Ishikawa (cell line): ENCODE results near the gene RPL13.

Experiments used
- CEBPB ChIP-seq: IDR thresholded peaks from 2 replicates; pipeline ENCODE4 v1.6.1; 2012
- EP300 ChIP-seq: IDR thresholded peaks from 2 replicates; pipeline ENCODE4 v1.6.1; 2012; ENCODE audit warnings: borderline replicate concordance
- NFIC ChIP-seq: IDR thresholded peaks from 2 replicates; pipeline ENCODE4 v1.6.1; 2012
- TAF1 ChIP-seq: IDR thresholded peaks from 2 replicates; pipeline ENCODE4 v1.6.1; 2012; ENCODE audit warnings: low read depth, mild to moderate bottlenecking
- TEAD4 ChIP-seq: IDR thresholded peaks from 2 replicates; pipeline ENCODE4 v1.6.1; 2012
- ZBTB7A ChIP-seq: IDR thresholded peaks from 2 replicates; pipeline ENCODE4 v1.6.1; 2012; ENCODE audit warnings: low read depth
- TF ChIP-seq, protein P1 (sequence below): IDR thresholded peaks from 2 replicates; pipeline ENCODE4 v1.6.1; 2012
- TF ChIP-seq, protein P2 (sequence below): IDR thresholded peaks from 2 replicates; pipeline ENCODE4 v1.6.1; 2012; ENCODE audit warnings: low read depth, mild to moderate bottlenecking

DNA sequence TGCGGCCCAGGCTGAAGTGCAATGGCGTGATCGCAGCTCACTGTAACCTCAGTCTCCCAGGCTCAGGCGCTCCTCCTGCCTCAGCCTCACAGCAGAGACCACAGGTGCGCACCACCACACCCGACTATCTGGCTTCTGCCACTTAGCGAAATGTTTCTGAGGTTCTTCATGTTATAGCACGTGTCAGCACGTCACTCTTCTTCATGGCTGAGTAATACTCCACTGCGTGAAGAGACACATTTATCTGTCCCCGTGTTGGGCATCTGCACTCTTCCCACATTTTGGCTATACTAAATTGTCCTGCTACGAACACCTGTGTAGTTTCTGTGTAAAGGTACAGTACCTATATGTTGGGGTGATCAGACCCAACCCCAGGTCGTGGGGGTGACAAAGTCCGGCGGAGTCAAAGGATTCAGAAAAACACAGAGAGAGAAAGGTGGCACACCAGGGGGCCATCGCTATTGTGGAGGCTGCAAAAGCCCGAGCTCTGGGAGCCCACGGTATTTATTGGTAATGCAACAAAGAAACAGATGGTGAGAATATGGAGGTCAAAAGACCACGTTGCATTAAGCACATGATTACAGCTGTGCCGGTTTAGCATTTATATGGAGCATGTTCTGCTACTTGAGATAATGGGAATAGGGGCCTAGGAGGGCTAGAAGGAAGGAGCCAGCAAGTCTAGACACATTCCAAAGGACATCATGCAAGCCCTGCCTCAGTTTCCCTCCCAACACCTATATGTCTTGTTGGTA, 52.1 kb downstream of the RPL13 start:
- no peak for TF ChIP-seq ZBTB7A
- TF ChIP-seq, protein P1, sequence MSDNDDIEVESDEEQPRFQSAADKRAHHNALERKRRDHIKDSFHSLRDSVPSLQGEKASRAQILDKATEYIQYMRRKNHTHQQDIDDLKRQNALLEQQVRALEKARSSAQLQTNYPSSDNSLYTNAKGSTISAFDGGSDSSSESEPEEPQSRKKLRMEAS = no peak
- TF ChIP-seq TEAD4 = no peak
- TF ChIP-seq, protein P2, sequence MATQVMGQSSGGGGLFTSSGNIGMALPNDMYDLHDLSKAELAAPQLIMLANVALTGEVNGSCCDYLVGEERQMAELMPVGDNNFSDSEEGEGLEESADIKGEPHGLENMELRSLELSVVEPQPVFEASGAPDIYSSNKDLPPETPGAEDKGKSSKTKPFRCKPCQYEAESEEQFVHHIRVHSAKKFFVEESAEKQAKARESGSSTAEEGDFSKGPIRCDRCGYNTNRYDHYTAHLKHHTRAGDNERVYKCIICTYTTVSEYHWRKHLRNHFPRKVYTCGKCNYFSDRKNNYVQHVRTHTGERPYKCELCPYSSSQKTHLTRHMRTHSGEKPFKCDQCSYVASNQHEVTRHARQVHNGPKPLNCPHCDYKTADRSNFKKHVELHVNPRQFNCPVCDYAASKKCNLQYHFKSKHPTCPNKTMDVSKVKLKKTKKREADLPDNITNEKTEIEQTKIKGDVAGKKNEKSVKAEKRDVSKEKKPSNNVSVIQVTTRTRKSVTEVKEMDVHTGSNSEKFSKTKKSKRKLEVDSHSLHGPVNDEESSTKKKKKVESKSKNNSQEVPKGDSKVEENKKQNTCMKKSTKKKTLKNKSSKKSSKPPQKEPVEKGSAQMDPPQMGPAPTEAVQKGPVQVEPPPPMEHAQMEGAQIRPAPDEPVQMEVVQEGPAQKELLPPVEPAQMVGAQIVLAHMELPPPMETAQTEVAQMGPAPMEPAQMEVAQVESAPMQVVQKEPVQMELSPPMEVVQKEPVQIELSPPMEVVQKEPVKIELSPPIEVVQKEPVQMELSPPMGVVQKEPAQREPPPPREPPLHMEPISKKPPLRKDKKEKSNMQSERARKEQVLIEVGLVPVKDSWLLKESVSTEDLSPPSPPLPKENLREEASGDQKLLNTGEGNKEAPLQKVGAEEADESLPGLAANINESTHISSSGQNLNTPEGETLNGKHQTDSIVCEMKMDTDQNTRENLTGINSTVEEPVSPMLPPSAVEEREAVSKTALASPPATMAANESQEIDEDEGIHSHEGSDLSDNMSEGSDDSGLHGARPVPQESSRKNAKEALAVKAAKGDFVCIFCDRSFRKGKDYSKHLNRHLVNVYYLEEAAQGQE = no peak
- no peak for TF ChIP-seq CEBPB
- no peak for TF ChIP-seq NFIC
- TF ChIP-seq TAF1 = no peak
- TF ChIP-seq EP300 = no peak
